Fibroblast of lung (primary cell): ENCODE data around the gene SPECC1L. TPM values are rescaled to one million over a fixed set of nuclear protein-coding genes. Genes with fewer than 3 reads are reported as not detected.
"Not testable (repeated sequence)": the region's sequence is repeated elsewhere in the genome, so short reads cannot be mapped to it uniquely, and the experiment has no call there.

ENCODE experiments used
- DNase-seq, 2 donors: peaks; one replicate each; pipeline versions ENCODE4 v3.0.0 to v3.0.0-alpha.2; 2010; ENCODE audit warnings: low read depth in 2 of 2
- H2AFZ ChIP-seq: 2 replicates; pipeline ENCODE4 v1.5.1; 2012; ENCODE audit warnings: low read length, control low read depth, inconsistent platforms
- H3K27ac ChIP-seq: 2 replicates; pipeline ENCODE4 v1.5.1; 2011; ENCODE audit warnings: low read length, control low read depth; ENCODE audit not compliant: insufficient read depth
- H3K27me3 ChIP-seq: 2 replicates; pipeline ENCODE4 v1.5.1; 2011; ENCODE audit warnings: mild to moderate bottlenecking, low read length; ENCODE audit not compliant: control insufficient read depth, insufficient read depth
- H3K36me3 ChIP-seq: 2 replicates; pipeline ENCODE4 v1.5.1; 2011; ENCODE audit warnings: low read length; ENCODE audit not compliant: control insufficient read depth, insufficient read depth
- H3K4me1 ChIP-seq: 2 replicates; pipeline ENCODE4 v1.5.1; 2011; ENCODE audit warnings: low read length; ENCODE audit not compliant: control insufficient read depth, insufficient read depth; ENCODE audit errors: extremely low read depth
- H3K4me2 ChIP-seq: 2 replicates; pipeline ENCODE4 v1.5.1; 2011; ENCODE audit warnings: low read length, control low read depth; ENCODE audit not compliant: insufficient read depth; ENCODE audit errors: extremely low read depth
- H3K4me3 ChIP-seq, 4 experiments: fragments of 200-600 bp in 1 of 4; sonication (generic) in 1 of 4; replicated peaks in 1 of 4; 2 replicates each; pipeline ENCODE4 v1.5.1; 2011 to 2016; ENCODE audit warnings: low read length in 4 of 4, low read depth in 3 of 4, mild to moderate bottlenecking in 3 of 4, control low read depth in 2 of 4, inconsistent platforms in 1 of 4, mixed read lengths in 1 of 4; ENCODE audit not compliant: insufficient read depth in 1 of 4; ENCODE audit errors: control extremely low read depth in 1 of 4
- H3K79me2 ChIP-seq: 2 replicates; pipeline ENCODE4 v1.5.1; 2012; ENCODE audit warnings: mild to moderate bottlenecking, low read length, inconsistent platforms; ENCODE audit not compliant: control insufficient read depth, insufficient read depth
- H3K9ac ChIP-seq: 2 replicates; pipeline ENCODE4 v1.5.1; 2011; ENCODE audit warnings: mild to moderate bottlenecking, low read length, control low read depth; ENCODE audit not compliant: insufficient read depth
- H3K9me3 ChIP-seq: 2 replicates; pipeline ENCODE4 v1.5.1; 2012; ENCODE audit warnings: low read depth, low read length; ENCODE audit not compliant: control insufficient read depth, insufficient read depth
- H4K20me1 ChIP-seq: 2 replicates; pipeline ENCODE4 v1.5.1; 2011; ENCODE audit warnings: low read length; ENCODE audit not compliant: control insufficient read depth, insufficient read depth; ENCODE audit errors: extremely low read depth
- CTCF ChIP-seq, 2 donors: IDR thresholded peaks in 1 of 2; conservative IDR thresholded peaks in 1 of 2; 1 replicate in 1 of 2; 2 replicates in 1 of 2; pipeline ENCODE4 v1.5.1; 2011 to 2012; ENCODE audit warnings: low read length in 2 of 2, control low read depth in 1 of 2, inconsistent platforms in 1 of 2, low read depth in 1 of 2, mild to moderate bottlenecking in 1 of 2
- EZH2 ChIP-seq: IDR thresholded peaks from 2 replicates; pipeline ENCODE4 v1.5.1; 2012; ENCODE audit warnings: low read length, control low read depth, mild to moderate bottlenecking; ENCODE audit errors: missing control alignments
- polyA plus RNA-seq, 2 donors: library from polyadenylated mRNA; depleted of rRNA in 1 of 2; stranded (reverse) in 1 of 2; unstranded in 1 of 2; fragments of >200 nt; gene quantifications; 2 replicates each; pipeline ENCODE4 v1.2.1, GENCODE V29; 2011 to 2012; ENCODE audit warnings: missing spikeins in 1 of 2
- total RNA-seq: library from RNA; depleted of rRNA; stranded (reverse); fragments of >200 nt; gene quantifications from 2 replicates; pipeline ENCODE4 v1.2.1, GENCODE V29; 2014

Gene SPECC1L
- total and polyA plus RNA-seq, 2 donors (not counting 1 experiment from before 2014, with no cell fraction given): 40.3 to 46.2 TPM

GRCh38 chr22:24233816-24234215 lies 36.8 kb upstream of the SPECC1L start:
- no peak for DNase-seq
- H3K36me3 ChIP-seq: no peaks in the 10 kb centered on the region

GRCh38 chr22:24235315-24235714 lies 35.3 kb upstream of the SPECC1L start:
- TF ChIP-seq EZH2: no peak
- TF ChIP-seq CTCF (conservative IDR thresholded peaks at IDR 0.05 in 1 of 2, IDR thresholded peaks at IDR 0.05 in 1 of 2; ENCODE audit: low read depth in 1 of 2, low read length in 2 of 2): no peak
- Histone ChIP-seq H4K20me1 (no peaks in the 10 kb centered on the region), H3K4me1 (no peaks in the 10 kb centered on the region), H3K9me3 (no peaks in the 10 kb centered on the region), H3K4me2 (no peak overlapping the region), H3K36me3 (no peaks in the 10 kb centered on the region), H3K27me3 (no peaks in the 10 kb centered on the region), H3K79me2 (no peaks in the 10 kb centered on the region), H3K9ac (no peak overlapping the region), H3K4me3 (no peak overlapping the region), H3K27ac (no peak overlapping the region), H2AFZ (no peak overlapping the region)
- DNase-seq: no peak

More at GRCh38 chr22:24233816-24234215, 36.8 kb upstream of the SPECC1L start:
- H3K9ac ChIP-seq: no peak overlapping the region
- no peak overlapping the region for H2AFZ ChIP-seq
- no peak overlapping the region for H3K27ac ChIP-seq
- no peak overlapping the region for H3K4me2 ChIP-seq
- no peaks in the 10 kb centered on the region for H3K4me1 ChIP-seq
- H3K79me2 ChIP-seq: no peaks in the 10 kb centered on the region
- no peaks in the 10 kb centered on the region for H3K9me3 ChIP-seq
- TF ChIP-seq CTCF (conservative IDR thresholded peaks at IDR 0.05 in 1 of 2, IDR thresholded peaks at IDR 0.05 in 1 of 2; ENCODE audit: low read depth in 1 of 2, low read length in 2 of 2) (no peak), EZH2 (no peak)
- H3K27me3 ChIP-seq: no peaks in the 10 kb centered on the region
- H3K4me3 ChIP-seq: no peak overlapping the region
- H4K20me1 ChIP-seq: no peaks in the 10 kb centered on the region

- H3K9ac ChIP-seq: no peak overlapping the region
- no peak overlapping the region for H2AFZ ChIP-seq
- TF ChIP-seq EZH2 (no peak), CTCF (conservative IDR thresholded peaks at IDR 0.05 in 1 of 2, IDR thresholded peaks at IDR 0.05 in 1 of 2; ENCODE audit: low read depth in 1 of 2, low read length in 2 of 2) (no peak)
- H3K4me1 ChIP-seq: no peaks in the 10 kb centered on the region
- no peak overlapping the region for H3K27ac ChIP-seq
- H3K4me3 ChIP-seq: no peak overlapping the region
- no peak for DNase-seq
- no peaks in the 10 kb centered on the region for H4K20me1 ChIP-seq
- H3K27me3 ChIP-seq: no peaks in the 10 kb centered on the region
- no peaks in the 10 kb centered on the region for H3K9me3 ChIP-seq
- no peak overlapping the region for H3K4me2 ChIP-seq
- H3K79me2 ChIP-seq: no peaks in the 10 kb centered on the region
- no peaks in the 10 kb centered on the region for H3K36me3 ChIP-seq
Observed at GRCh38 chr22:24236656-24237055, 34.0 kb upstream of the SPECC1L start.

- H3K4me2 ChIP-seq, H3K27ac ChIP-seq, H4K20me1 ChIP-seq, H3K9me3 ChIP-seq, H3K9ac ChIP-seq, DNase-seq, H3K4me1 ChIP-seq, H3K36me3 ChIP-seq, H3K27me3 ChIP-seq, H2AFZ ChIP-seq, H3K4me3 ChIP-seq, H3K79me2 ChIP-seq: not testable (repeated sequence)
Observed at GRCh38 chr22:24238101-24238694, 32.4 kb upstream of the SPECC1L start.
